ENCODE data around the gene SLC10A7. TPM values are rescaled to one million over a fixed set of nuclear protein-coding genes. Genes with fewer than 3 reads are reported as not detected.
A peak's percentile ranks its signal among the peaks of the same experiment; 100 is the strongest.

SLC10A7 gene
- total RNA-seq, 1 donor = 18.2 TPM

- no peak for TF ChIP-seq CTCF (IDR thresholded peaks at IDR 0.05; ENCODE audit: insufficient read depth, low read length)
- no peak overlapping the region for H3K4me3 ChIP-seq (ENCODE audit: low read depth, low read length)
- no peak for DNase-seq (ENCODE audit: low read depth)
These were observed 4.0 kb upstream of the SLC10A7 start for GRCh38 chr4:146525754-146526153.

GRCh38 chr4:146524663-146525062 lies 2.9 kb upstream of the SLC10A7 start:
- no peak for DNase-seq (ENCODE audit: low read depth)
- no peak for TF ChIP-seq CTCF (IDR thresholded peaks at IDR 0.05; ENCODE audit: insufficient read depth, low read length)
- H3K4me3 ChIP-seq (ENCODE audit: low read depth, low read length) = no peak overlapping the region

- H3K4me3 ChIP-seq (ENCODE audit: low read depth, low read length) = peak overlapping the region; percentile 93
- TF ChIP-seq CTCF (IDR thresholded peaks at IDR 0.05; ENCODE audit: insufficient read depth, low read length) = no peak
- no peak for DNase-seq (ENCODE audit: low read depth)
These were observed 1.1 kb upstream of the SLC10A7 start for GRCh38 chr4:146522869-146523205.

GRCh38 chr4:146522098-146522868 lies 543 bp upstream of the SLC10A7 start:
- H3K4me3 ChIP-seq (ENCODE audit: low read depth, low read length) = peak overlapping the region; percentile 93
- DNase-seq (ENCODE audit: low read depth) = peak; percentile 79
- TF ChIP-seq CTCF (IDR thresholded peaks at IDR 0.05; ENCODE audit: insufficient read depth, low read length) = no peak

- peak; percentile 54 for DNase-seq (ENCODE audit: low read depth)
- peak overlapping the region; percentile 93 for H3K4me3 ChIP-seq (ENCODE audit: low read depth, low read length)
- TF ChIP-seq CTCF (IDR thresholded peaks at IDR 0.05; ENCODE audit: insufficient read depth, low read length) = no peak
These were observed 722 bp downstream of the SLC10A7 start for GRCh38 chr4:146520896-146521540.

GRCh38 chr4:146514651-146515357 lies 6.9 kb downstream of the SLC10A7 start:
- DNase-seq (ENCODE audit: low read depth) = no peak
- H3K4me3 ChIP-seq (ENCODE audit: low read depth, low read length) = no peak overlapping the region
- TF ChIP-seq CTCF (IDR thresholded peaks at IDR 0.05; ENCODE audit: insufficient read depth, low read length) = no peak
